Activated CD8-positive, alpha-beta memory T cell treated with anti-CD3 and anti-CD28 coated beads, Interleukin-2, amount 50 U/mL, for 48 hours (primary cell): ENCODE results near the gene CTNNA3.
"Not testable (repeated sequence)": the region's sequence is repeated elsewhere in the genome, so short reads cannot be mapped to it uniquely, and the experiment has no call there.

Experiments
- DNase-seq: peaks from one replicate; pipeline ENCODE4 v3.0.0-alpha.2; 2020

Gene CTNNA3

GRCh38 chr10:66350622-66351399, 1345.2 kb downstream of the CTNNA3 start:
- DNase-seq = no peak

- DNase-seq = no peak
These were observed 1346.3 kb downstream of the CTNNA3 start for GRCh38 chr10:66349726-66350125.

GRCh38 chr10:66349076-66349475, 1346.9 kb downstream of the CTNNA3 start:
- DNase-seq = no peak

- DNase-seq = no peak
These were observed 1358.8 kb downstream of the CTNNA3 start for GRCh38 chr10:66337211-66337610.

- DNase-seq = no peak
These were observed 1359.2 kb downstream of the CTNNA3 start for GRCh38 chr10:66336791-66337190.

- DNase-seq = not testable (repeated sequence)
These were observed 1360.2 kb downstream of the CTNNA3 start for GRCh38 chr10:66335753-66336152.

- no peak for DNase-seq
These were observed 1366.8 kb downstream of the CTNNA3 start for GRCh38 chr10:66329147-66329546.

- DNase-seq = no peak
These were observed 1369.1 kb downstream of the CTNNA3 start for GRCh38 chr10:66326876-66327275.

GRCh38 chr10:66322777-66323176, 1373.2 kb downstream of the CTNNA3 start:
- no peak for DNase-seq

GRCh38 chr10:66321723-66322665, 1374.0 kb downstream of the CTNNA3 start:
- no peak for DNase-seq

- no peak for DNase-seq
These were observed 1377.2 kb downstream of the CTNNA3 start for GRCh38 chr10:66318761-66319160.

GRCh38 chr10:66307826-66308225, 1388.2 kb downstream of the CTNNA3 start:
- DNase-seq = no peak

- no peak for DNase-seq
These were observed 1394.9 kb downstream of the CTNNA3 start for GRCh38 chr10:66301078-66301477.

GRCh38 chr10:66295602-66296001, 1400.4 kb downstream of the CTNNA3 start:
- no peak for DNase-seq

GRCh38 chr10:66294538-66294937, 1401.5 kb downstream of the CTNNA3 start:
- DNase-seq = no peak

GRCh38 chr10:66292922-66293321, 1403.1 kb downstream of the CTNNA3 start:
- no peak for DNase-seq

- no peak for DNase-seq
These were observed 1403.5 kb downstream of the CTNNA3 start for GRCh38 chr10:66292456-66292855.

- no peak for DNase-seq
These were observed 1404.9 kb downstream of the CTNNA3 start for GRCh38 chr10:66291133-66291532.

GRCh38 chr10:66284621-66285020, 1411.4 kb downstream of the CTNNA3 start:
- no peak for DNase-seq

GRCh38 chr10:66283874-66284464, 1412.0 kb downstream of the CTNNA3 start:
- no peak for DNase-seq

- DNase-seq = no peak
These were observed 1412.9 kb downstream of the CTNNA3 start for GRCh38 chr10:66283064-66283463.

GRCh38 chr10:66281327-66281726, 1414.7 kb downstream of the CTNNA3 start:
- DNase-seq = no peak

- DNase-seq = no peak
These were observed 1418.5 kb downstream of the CTNNA3 start for GRCh38 chr10:66277481-66277880.
